Spleen (tissue), 7 donors: Measurements from ENCODE around the gene CNTNAP2.

Experiments
- CTCF ChIP-seq, 11 experiments: fragments of 200-600 bp in 7 of 11; fragments of 450-650 bp in 4 of 11; sonication (generic) in 4 of 11; IDR thresholded peaks in 8 of 11; conservative IDR thresholded peaks in 3 of 11; 1 replicate in 7 of 11; 2 replicates in 4 of 11; pipeline versions ENCODE4 v1.4.0 to v1.8.0; 2016 to 2021; ENCODE audit warnings: antibody characterized with exemption in 11 of 11, inconsistent platforms in 4 of 11, mild to moderate bottlenecking in 1 of 11
- POLR2A ChIP-seq, 3 donors: fragments of 450-650 bp; IDR thresholded peaks; one replicate each; pipeline ENCODE4 v1.5.1; 2017; ENCODE audit warnings: antibody characterized with exemption in 3 of 3, mild to moderate bottlenecking in 1 of 3
- donor health status: DM: no; HTN: no; CAD: no; lungs with moderate emphysema.
- donor health status: DM: no; HTN: no; CAD: no.
- donor health status: DM: no; HTN: no; CAD: no.

- TF ChIP-seq CTCF (IDR thresholded peaks at IDR 0.05 in 8 of 11, conservative IDR thresholded peaks at IDR 0.05 in 3 of 11): no peak
- no peak for TF ChIP-seq POLR2A (IDR thresholded peaks at IDR 0.05)
Measured at GRCh38 chr7:147811923-147812322, 1695.3 kb downstream of the CNTNAP2 start.
